Heart left ventricle (tissue), 16 donors: ENCODE data around the gene MUSK. TPM values are rescaled to one million over a fixed set of nuclear protein-coding genes. Genes with fewer than 3 reads are reported as not detected.

ENCODE experiments used
- ATAC-seq, 4 donors: fragments of 200-7000 bp; cut with Tn5 transposase; one replicate each; pipeline ENCODE4 v1.9.1; 2020 to 2022; ENCODE audit warnings: moderate library complexity in 4 of 4, mild to moderate bottlenecking in 3 of 4, moderate number of reproducible peaks in 1 of 4
- DNase-seq, 5 donors: peaks; one replicate each; pipeline ENCODE4 v3.0.0-alpha.2; 2020
- H3K27ac ChIP-seq, 12 donors: fragments of 200-600 bp; sonication (generic) in 4 of 12; one replicate each; pipeline versions ENCODE4 v1.5.0 to v1.8.0; 2016 to 2022; ENCODE audit warnings: mild to moderate bottlenecking in 2 of 12
- H3K27me3 ChIP-seq, 9 donors: fragments of 200-600 bp; sonication (generic) in 2 of 9; one replicate each; pipeline versions ENCODE4 v1.5.1 to v1.8.0; 2016 to 2022; ENCODE audit warnings: mild to moderate bottlenecking in 3 of 9
- H3K36me3 ChIP-seq, 9 donors: fragments of 200-600 bp; sonication (generic) in 2 of 9; one replicate each; pipeline versions ENCODE4 v1.5.0 to v1.8.0; 2018 to 2022; ENCODE audit warnings: mild to moderate bottlenecking in 2 of 9
- H3K4me1 ChIP-seq, 12 donors: fragments of 200-600 bp; sonication (generic) in 4 of 12; one replicate each; pipeline versions ENCODE4 v1.5.0 to v1.8.0; 2016 to 2022; ENCODE audit warnings: mild to moderate bottlenecking in 3 of 12
- H3K4me3 ChIP-seq, 12 donors: fragments of 200-600 bp; sonication (generic) in 4 of 12; one replicate each; pipeline versions ENCODE4 v1.5.0 to v1.8.0; 2017 to 2022; ENCODE audit warnings: mild to moderate bottlenecking in 9 of 12, moderate library complexity in 4 of 12
- H3K9me3 ChIP-seq, 12 donors: fragments of 200-600 bp; sonication (generic) in 4 of 12; one replicate each; pipeline versions ENCODE4 v1.5.0 to v1.8.0; 2016 to 2022; ENCODE audit warnings: mild to moderate bottlenecking in 1 of 12
- POLR2A ChIP-seq, 2 donors: fragments of 450-650 bp; IDR thresholded peaks; one replicate each; pipeline ENCODE4 v1.6.1; 2017; ENCODE audit warnings: antibody characterized with exemption in 2 of 2, mild to moderate bottlenecking in 2 of 2, moderate library complexity in 2 of 2
- WGBS, 4 donors: extraction: QIAGEN DNeasy Blood & Tissue Kit in 2 of 4; methylation state at CpG; one replicate each; pipeline versions ENCODE4 v1.1.5 to v1.1.7; 2013 to 2018; 5-methylcytosine and 5-hydroxymethylcytosine counted together
- intact Hi-C, 10 donors: fragments of 100-400 bp; cut with DNase I; formaldehyde crosslinking; loops; one replicate each; pipeline versions ENCODE4 v1.11.1 to v1.14.2; 2022
- polyA plus RNA-seq, 2 donors: library from polyadenylated mRNA; stranded (reverse); fragments of 200-250 nt; gene quantifications; one replicate each; pipeline ENCODE4 v1.2.3, GENCODE V29; 2013
- total RNA-seq, 9 donors: library from RNA; depleted of rRNA in 2 of 9; stranded (reverse); fragments of >200 nt in 2 of 9; fragmentation: NEBNext Ultra II Directional in 3 of 9; extraction: Animal tissue kit (Norgen Biotek cat#: 25700) in 3 of 9; gene quantifications; one replicate each; pipeline versions ENCODE4 v1.1.0 to v1.2.4, GENCODE V29; 2016 to 2023
- TF ChIP-seq, protein P1 (sequence below), 12 donors: fragments of 200-600 bp; sonication (generic) in 4 of 12; IDR thresholded peaks; one replicate each; pipeline versions ENCODE4 v1.5.0 to v1.8.0; 2018 to 2022; ENCODE audit warnings: antibody characterized with exemption in 12 of 12, mild to moderate bottlenecking in 5 of 12
- donor health status: ischemic (EF 13 %, LVEDD 7.1; RV severe dilation, severe dysfunction).
- donor health status: healthy with polysubstance abuse.
- donor health status: DM: no; HTN: yes; CAD: no.
- donor health status: DM: no; HTN: no; CAD: no.
- donor health status: ischemic (EF 25% LVEDD 6.9; RV normal size, moderate dysfunction).
- donor health status: ischemic (EF 25% LVEDD 5.7; RV mildly dilated, moderate dysfunction).
- donor health status: healthy.
- donor health status: DM: yes; HTN: yes; CAD: no.
- donor health status: ischemic (EF 35%, LVEDD 5.7; RV mildly dilated, moderate dysfunction).
- donor health status: nonischemic (EF 11% LVEDD 7.7; RV severe dilation, severe dysfunction).
- donor health status: DM: yes; HTN: yes; CAD: no.
- donor health status: PGD.
- donor health status: ischemic (EF 29% LVEDD 5.4; RV normal size, mild dysfunction).
- donor health status: nonischemic (EF 23%, LVEDD 6.1; RV moderate dilation, normal function).

MUSK gene
- total and polyA plus RNA-seq, 11 donors = 0.23 to 6.0 (median 0.77) TPM

DNA sequence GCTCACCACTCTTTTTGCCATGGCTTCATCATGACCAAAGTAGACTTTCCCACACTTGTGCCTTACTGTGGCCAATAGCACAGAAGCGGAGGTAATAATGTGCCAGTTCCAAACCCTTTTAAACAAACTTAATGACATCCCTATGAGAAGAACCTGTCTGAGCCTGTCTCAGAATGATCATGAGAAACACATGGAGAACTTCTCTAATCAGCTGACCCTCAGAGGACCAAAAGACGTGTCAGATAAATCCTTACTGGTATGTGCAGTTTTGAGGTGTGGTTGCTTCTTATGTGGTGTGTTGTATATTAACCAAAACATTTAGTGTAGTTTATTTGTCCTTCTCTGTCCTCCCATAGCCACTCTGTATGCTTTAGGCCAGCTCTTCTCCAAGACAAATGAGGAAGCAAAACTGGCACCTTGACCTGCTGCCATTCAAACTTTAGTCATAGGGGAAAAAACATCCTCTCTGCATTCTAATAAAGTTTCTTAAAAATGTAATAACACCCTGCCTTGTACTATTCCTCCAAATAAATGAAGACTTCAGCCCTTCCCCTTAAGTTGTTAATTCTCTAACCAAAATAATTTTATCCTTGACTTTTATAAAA, 168.9 kb downstream of the MUSK start:
- DNase-seq (no peak), ATAC-seq (no peak)
- no peaks in the 10 kb centered on the region for H3K36me3 ChIP-seq
- no peaks in the 10 kb centered on the region for H3K27me3 ChIP-seq
- no peaks in the 10 kb centered on the region for H3K4me1 ChIP-seq
- WGBS, 4 donors = 84 to 89% (median 88%) methylated on average over 2 of the region's 2 CpGs
- H3K9me3 ChIP-seq = peaks cover 0 to 3% (median 0%) of the 10 kb centered on the region in 12 donors
- TF ChIP-seq POLR2A (IDR thresholded peaks at IDR 0.05) = no peak
- TF ChIP-seq, protein P1, sequence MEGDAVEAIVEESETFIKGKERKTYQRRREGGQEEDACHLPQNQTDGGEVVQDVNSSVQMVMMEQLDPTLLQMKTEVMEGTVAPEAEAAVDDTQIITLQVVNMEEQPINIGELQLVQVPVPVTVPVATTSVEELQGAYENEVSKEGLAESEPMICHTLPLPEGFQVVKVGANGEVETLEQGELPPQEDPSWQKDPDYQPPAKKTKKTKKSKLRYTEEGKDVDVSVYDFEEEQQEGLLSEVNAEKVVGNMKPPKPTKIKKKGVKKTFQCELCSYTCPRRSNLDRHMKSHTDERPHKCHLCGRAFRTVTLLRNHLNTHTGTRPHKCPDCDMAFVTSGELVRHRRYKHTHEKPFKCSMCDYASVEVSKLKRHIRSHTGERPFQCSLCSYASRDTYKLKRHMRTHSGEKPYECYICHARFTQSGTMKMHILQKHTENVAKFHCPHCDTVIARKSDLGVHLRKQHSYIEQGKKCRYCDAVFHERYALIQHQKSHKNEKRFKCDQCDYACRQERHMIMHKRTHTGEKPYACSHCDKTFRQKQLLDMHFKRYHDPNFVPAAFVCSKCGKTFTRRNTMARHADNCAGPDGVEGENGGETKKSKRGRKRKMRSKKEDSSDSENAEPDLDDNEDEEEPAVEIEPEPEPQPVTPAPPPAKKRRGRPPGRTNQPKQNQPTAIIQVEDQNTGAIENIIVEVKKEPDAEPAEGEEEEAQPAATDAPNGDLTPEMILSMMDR (IDR thresholded peaks at IDR 0.05) = no peak
- H3K27ac ChIP-seq = no peak overlapping the region
- intact Hi-C loops = no loop called here
- H3K4me3 ChIP-seq = no peak overlapping the region

DNA sequence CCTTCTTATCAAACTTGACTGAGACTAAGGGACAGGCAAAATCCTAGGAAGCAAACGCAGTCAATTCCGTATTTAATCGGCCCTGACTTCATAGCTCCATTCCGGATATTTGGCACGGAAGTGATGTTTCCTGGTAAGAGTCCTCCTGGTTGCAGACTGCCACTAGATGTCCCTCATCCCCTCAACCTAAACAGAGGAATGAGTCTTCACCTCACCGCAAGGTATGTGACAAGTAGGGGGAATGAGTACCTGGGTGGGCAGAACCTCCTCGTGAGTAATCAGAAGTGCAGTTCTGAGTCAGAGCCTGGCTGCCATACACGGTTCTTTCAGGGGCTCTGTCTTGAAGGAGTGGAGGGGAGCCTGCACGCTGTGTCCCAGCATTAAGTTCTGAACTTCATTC, 173.6 kb downstream of the MUSK start:
- ATAC-seq = no peak
- Histone ChIP-seq H3K27ac (no peak overlapping the region), H3K4me3 (no peak overlapping the region), H3K27me3 (no peaks in the 10 kb centered on the region), H3K36me3 (no peaks in the 10 kb centered on the region), H3K9me3 (peaks cover 0 to 3% (median 0%) of the 10 kb centered on the region in 12 donors), H3K4me1 (peaks cover 0 to 4% (median 0%) of the 10 kb centered on the region in 12 donors)
- no peak for TF ChIP-seq POLR2A (IDR thresholded peaks at IDR 0.05)
- WGBS, 4 donors = 67 to 81% (median 73%) methylated on average over 9 of the region's 9 CpGs
- intact Hi-C loops = no loop called here
- no peak for DNase-seq

DNA sequence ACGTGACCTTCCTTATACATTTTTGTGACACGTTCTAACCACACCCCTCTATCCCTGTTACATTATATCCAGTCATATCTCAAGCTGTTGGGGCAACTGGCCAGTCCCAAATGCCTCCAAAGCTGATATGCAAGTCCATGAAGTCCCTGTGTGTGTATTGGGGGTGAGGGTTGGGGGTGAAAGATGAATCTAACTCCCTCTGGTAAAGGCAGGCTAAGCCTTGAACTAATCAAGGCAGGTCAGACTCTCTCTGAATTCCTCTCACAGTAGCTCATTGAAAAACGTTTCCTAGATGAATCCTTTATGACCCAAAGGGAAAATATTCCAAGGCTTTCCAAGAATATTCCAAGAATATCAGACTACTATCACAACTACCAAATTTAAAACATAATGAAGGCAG, 174.4 kb downstream of the MUSK start:
- TF ChIP-seq, protein P1 (IDR thresholded peaks at IDR 0.05) = no peak
- TF ChIP-seq POLR2A (IDR thresholded peaks at IDR 0.05) = no peak
- 34 to 48% (median 41%) methylated on average over 3 of the region's 3 CpGs for WGBS, 4 donors
- H3K27me3 ChIP-seq = no peaks in the 10 kb centered on the region

DNA sequence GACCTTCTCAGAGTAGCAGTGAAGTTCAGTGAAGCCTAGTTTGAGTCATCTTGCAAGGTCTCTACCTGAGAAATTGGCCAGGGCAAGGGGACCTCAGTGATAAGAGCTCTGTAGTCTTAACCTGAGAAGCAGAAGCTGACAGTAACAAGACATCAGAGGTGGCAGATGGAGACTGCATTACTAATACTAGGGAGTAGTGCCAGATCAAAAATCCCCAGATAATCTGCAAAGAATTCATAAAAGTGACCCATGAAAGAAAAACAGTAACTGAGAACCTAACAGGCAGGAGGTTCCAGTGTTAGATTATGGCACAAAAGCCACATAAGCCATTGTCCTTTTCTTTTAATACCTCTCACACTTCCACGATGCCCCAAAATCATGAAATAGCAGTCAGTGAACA, 175.5 kb downstream of the MUSK start:
- WGBS, 4 donors = 84 to 91% (median 87%) methylated on average over 1 of the region's 1 CpG

More for the DNA sequence above, 174.4 kb downstream of the MUSK start:
- intact Hi-C loops = no loop called here
- H3K9me3 ChIP-seq = peaks cover 0 to 3% (median 0%) of the 10 kb centered on the region in 12 donors
- no peak for ATAC-seq
- H3K36me3 ChIP-seq = no peaks in the 10 kb centered on the region
- H3K4me3 ChIP-seq = no peak overlapping the region
- H3K4me1 ChIP-seq = peaks cover 0 to 8% (median 0%) of the 10 kb centered on the region in 12 donors
- no peak for DNase-seq
- H3K27ac ChIP-seq = no peak overlapping the region

More for the DNA sequence above, 175.5 kb downstream of the MUSK start:
- no peaks in the 10 kb centered on the region for H3K36me3 ChIP-seq
- H3K4me1 ChIP-seq = peaks cover 0 to 8% (median 0%) of the 10 kb centered on the region in 12 donors
- no peak overlapping the region for H3K4me3 ChIP-seq
- H3K9me3 ChIP-seq = peaks cover 0 to 3% (median 0%) of the 10 kb centered on the region in 12 donors
- H3K27me3 ChIP-seq = no peaks in the 10 kb centered on the region
- TF ChIP-seq, protein P1 (IDR thresholded peaks at IDR 0.05) = no peak
- TF ChIP-seq POLR2A (IDR thresholded peaks at IDR 0.05) = no peak
- ATAC-seq (no peak), DNase-seq (no peak)
- intact Hi-C loops = no loop called here
- no peak overlapping the region for H3K27ac ChIP-seq
